MCF 10A (cell line): ENCODE measurements around the gene ISLR2. TPM values are rescaled to one million over a fixed set of nuclear protein-coding genes. Genes with fewer than 3 reads are reported as not detected.

Experiments used
- BruUV-seq: library from RNA; stranded (reverse); fragments of 400-500 nt; replicated peaks from 2 replicates; lab custom pipeline; 2021; lab: Mats Ljungman, UMichigan
- CTCF ChIA-PET: fragments of 300-600 bp; sonication (Branson Sonifier 250); formaldehyde crosslinking; extraction: SDS; loops from one replicate; lab custom pipeline; 2021; ENCODE audit warnings: antibody characterized with exemption, inconsistent platforms; lab: Yijun Ruan, JAX
- POLR2A ChIA-PET: fragments of 300-600, 350-650 bp; sonication (Branson Sonifier 250); formaldehyde crosslinking; extraction: SDS; loops from one replicate; lab custom pipeline; 2020; ENCODE audit warnings: antibody characterized with exemption, inconsistent platforms; lab: Yijun Ruan, JAX
- DNase-seq: peaks from one replicate; pipeline ENCODE4 v3.0.0-alpha.2; 2018; ENCODE audit not compliant: unreplicated experiment
- H3K27ac Mint-ChIP-seq: one replicate; pipeline ENCODE4 v1.8.0; 2022; ENCODE audit warnings: mild to moderate bottlenecking, low read depth, mixed read lengths; ENCODE audit not compliant: unreplicated experiment
- H3K27me3 Mint-ChIP-seq: one replicate; pipeline ENCODE4 v1.8.0; 2022; ENCODE audit warnings: mixed read lengths; ENCODE audit not compliant: insufficient read depth, unreplicated experiment
- H3K36me3 Mint-ChIP-seq: one replicate; pipeline ENCODE4 v1.8.0; 2022; ENCODE audit warnings: mild to moderate bottlenecking, moderate library complexity, mixed read lengths; ENCODE audit not compliant: insufficient read depth, unreplicated experiment
- H3K4me1 Mint-ChIP-seq: one replicate; pipeline ENCODE4 v1.8.0; 2022; ENCODE audit warnings: mixed read lengths; ENCODE audit not compliant: insufficient read depth, unreplicated experiment
- H3K4me3 Mint-ChIP-seq: one replicate; pipeline ENCODE4 v1.8.0; 2022; ENCODE audit warnings: mild to moderate bottlenecking, moderate library complexity, mixed read lengths; ENCODE audit not compliant: unreplicated experiment
- H3K9me3 Mint-ChIP-seq: one replicate; pipeline ENCODE4 v1.8.0; 2022; ENCODE audit warnings: mixed read lengths; ENCODE audit not compliant: unreplicated experiment
- CTCF ChIP-seq: fragments of 200-600 bp; IDR thresholded peaks from one replicate; pipeline ENCODE4 v1.8.0; 2022; ENCODE audit warnings: antibody characterized with exemption, mild to moderate bottlenecking; ENCODE audit not compliant: unreplicated experiment
- intact Hi-C: fragments of 100-400 bp; cut with micrococcal nuclease; formaldehyde crosslinking; loops from 2 replicates; pipeline ENCODE4 v1.14.1; 2022
- total RNA-seq: library from RNA; stranded (reverse); gene quantifications from 2 replicates; pipeline ENCODE4 v1.2.3, GENCODE V29; 2022

ISLR2 gene
- total RNA-seq, 1 experiment from 2014 or later = not detected

- ChIA-PET POLR2A (no interaction called here), CTCF (no interaction called here)
- Mint-ChIP-seq H3K36me3 (no peaks in the 10 kb centered on the region), H3K4me1 (peaks cover 26% of the 10 kb centered on the region), H3K4me3 (no peak overlapping the region), H3K27ac (no peak overlapping the region), H3K27me3 (peaks cover 4% of the 10 kb centered on the region), H3K9me3 (no peaks in the 10 kb centered on the region)
- intact Hi-C loops = no loop called here
- BruUV-seq = no TSS peak
- DNase-seq = no peak
- no peak for TF ChIP-seq CTCF
These were observed 44.0 kb downstream of the ISLR2 start for GRCh38 chr15:74174219-74174957.

- DNase-seq = no peak
- Mint-ChIP-seq H3K36me3 (no peaks in the 10 kb centered on the region), H3K27ac (no peak overlapping the region), H3K4me1 (peaks cover 29% of the 10 kb centered on the region), H3K4me3 (no peak overlapping the region), H3K27me3 (no peaks in the 10 kb centered on the region), H3K9me3 (no peaks in the 10 kb centered on the region)
- TF ChIP-seq CTCF = no peak
- ChIA-PET CTCF (no interaction called here), POLR2A (no interaction called here)
- intact Hi-C loops = no loop called here
- no TSS peak for BruUV-seq
These were observed 44.5 kb downstream of the ISLR2 start for GRCh38 chr15:74174958-74175253.

GRCh38 chr15:74175271-74176191, 45.1 kb downstream of the ISLR2 start:
- TF ChIP-seq CTCF = no peak
- Mint-ChIP-seq H3K36me3 (no peaks in the 10 kb centered on the region), H3K27ac (no peak overlapping the region), H3K27me3 (no peaks in the 10 kb centered on the region), H3K4me3 (no peak overlapping the region), H3K9me3 (no peaks in the 10 kb centered on the region), H3K4me1 (peaks cover 35% of the 10 kb centered on the region)
- no TSS peak for BruUV-seq
- CTCF ChIA-PET = interaction anchor here (0.6 to 0.7 kb wide), 2 partner anchors 128 to 129 kb away, joined by 3 read pairs; no protein-coding TSS in a partner anchor
- intact Hi-C loops = no loop called here
- no peak for DNase-seq
- POLR2A ChIA-PET = no interaction called here
